Neural crest cell (in vitro differentiated cells): ENCODE measurements around the gene DIP2C. TPM values are rescaled to one million over a fixed set of nuclear protein-coding genes. Genes with fewer than 3 reads are reported as not detected.

ENCODE experiments used
- DNase-seq: peaks from one replicate; pipeline ENCODE4 v3.0.0; 2021; ENCODE audit warnings: low read depth, mixed read lengths, low spot score
- H3K27ac Mint-ChIP-seq: one replicate; pipeline ENCODE4 v1.8.0; 2021; ENCODE audit warnings: mild to moderate bottlenecking, mixed read lengths; ENCODE audit not compliant: unreplicated experiment
- H3K27me3 Mint-ChIP-seq: 2 replicates; pipeline ENCODE4 v1.8.0; 2021; ENCODE audit warnings: low read depth, mild to moderate bottlenecking, mixed read lengths
- H3K36me3 Mint-ChIP-seq: 2 replicates; pipeline ENCODE4 v1.8.0; 2021; ENCODE audit warnings: low read depth, mild to moderate bottlenecking, mixed read lengths
- H3K4me1 Mint-ChIP-seq: 2 replicates; pipeline ENCODE4 v1.8.0; 2021; ENCODE audit warnings: mixed read lengths
- H3K4me3 Mint-ChIP-seq: one replicate; pipeline ENCODE4 v1.8.0; 2021; ENCODE audit warnings: mild to moderate bottlenecking, mixed read lengths
- H3K9me3 Mint-ChIP-seq: 2 replicates; pipeline ENCODE4 v1.8.0; 2021; ENCODE audit warnings: mixed read lengths
- total RNA-seq: library from RNA; stranded (reverse); gene quantifications from 2 replicates; pipeline ENCODE4 v1.2.1, GENCODE V29; 2021
- TF ChIP-seq, protein P1 (sequence below): fragments of 200-600 bp; sonication (generic); conservative IDR thresholded peaks from 2 replicates; pipeline ENCODE4 v1.5.0; 2021; ENCODE audit warnings: antibody characterized with exemption, mild to moderate bottlenecking

DIP2C gene
- total RNA-seq, 1 donor from 2014 or later, result 21.7 TPM

DNA sequence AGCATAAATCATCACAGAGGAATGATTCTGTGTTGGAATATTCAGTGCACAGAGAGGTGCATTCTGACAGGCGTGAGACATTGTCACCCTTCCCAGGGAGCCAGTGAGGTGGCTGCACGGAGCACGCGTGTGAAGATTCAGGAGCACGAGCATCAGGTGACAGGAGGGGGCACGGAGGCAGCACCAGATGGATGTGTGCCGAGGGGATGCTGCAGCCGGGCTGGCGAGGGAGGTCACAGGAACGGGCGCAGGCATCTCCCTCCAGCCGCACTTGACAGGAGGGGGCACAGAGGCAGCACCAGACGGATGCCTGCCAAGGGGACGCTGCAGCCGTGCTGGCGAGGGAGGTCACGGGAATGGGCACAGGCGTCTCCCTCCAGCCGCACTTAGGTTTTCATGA, 66.5 kb downstream of the DIP2C start:
- no peak for DNase-seq
- TF ChIP-seq, protein P1, sequence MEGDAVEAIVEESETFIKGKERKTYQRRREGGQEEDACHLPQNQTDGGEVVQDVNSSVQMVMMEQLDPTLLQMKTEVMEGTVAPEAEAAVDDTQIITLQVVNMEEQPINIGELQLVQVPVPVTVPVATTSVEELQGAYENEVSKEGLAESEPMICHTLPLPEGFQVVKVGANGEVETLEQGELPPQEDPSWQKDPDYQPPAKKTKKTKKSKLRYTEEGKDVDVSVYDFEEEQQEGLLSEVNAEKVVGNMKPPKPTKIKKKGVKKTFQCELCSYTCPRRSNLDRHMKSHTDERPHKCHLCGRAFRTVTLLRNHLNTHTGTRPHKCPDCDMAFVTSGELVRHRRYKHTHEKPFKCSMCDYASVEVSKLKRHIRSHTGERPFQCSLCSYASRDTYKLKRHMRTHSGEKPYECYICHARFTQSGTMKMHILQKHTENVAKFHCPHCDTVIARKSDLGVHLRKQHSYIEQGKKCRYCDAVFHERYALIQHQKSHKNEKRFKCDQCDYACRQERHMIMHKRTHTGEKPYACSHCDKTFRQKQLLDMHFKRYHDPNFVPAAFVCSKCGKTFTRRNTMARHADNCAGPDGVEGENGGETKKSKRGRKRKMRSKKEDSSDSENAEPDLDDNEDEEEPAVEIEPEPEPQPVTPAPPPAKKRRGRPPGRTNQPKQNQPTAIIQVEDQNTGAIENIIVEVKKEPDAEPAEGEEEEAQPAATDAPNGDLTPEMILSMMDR, result no peak
- no peaks in the 10 kb centered on the region for H3K9me3 Mint-ChIP-seq
- peaks cover 60% of the 10 kb centered on the region for H3K4me1 Mint-ChIP-seq
- peaks cover 2% of the 10 kb centered on the region for H3K36me3 Mint-ChIP-seq
- no peaks in the 10 kb centered on the region for H3K27me3 Mint-ChIP-seq
- no peak overlapping the region for H3K4me3 Mint-ChIP-seq
- no peak overlapping the region for H3K27ac Mint-ChIP-seq

DNA sequence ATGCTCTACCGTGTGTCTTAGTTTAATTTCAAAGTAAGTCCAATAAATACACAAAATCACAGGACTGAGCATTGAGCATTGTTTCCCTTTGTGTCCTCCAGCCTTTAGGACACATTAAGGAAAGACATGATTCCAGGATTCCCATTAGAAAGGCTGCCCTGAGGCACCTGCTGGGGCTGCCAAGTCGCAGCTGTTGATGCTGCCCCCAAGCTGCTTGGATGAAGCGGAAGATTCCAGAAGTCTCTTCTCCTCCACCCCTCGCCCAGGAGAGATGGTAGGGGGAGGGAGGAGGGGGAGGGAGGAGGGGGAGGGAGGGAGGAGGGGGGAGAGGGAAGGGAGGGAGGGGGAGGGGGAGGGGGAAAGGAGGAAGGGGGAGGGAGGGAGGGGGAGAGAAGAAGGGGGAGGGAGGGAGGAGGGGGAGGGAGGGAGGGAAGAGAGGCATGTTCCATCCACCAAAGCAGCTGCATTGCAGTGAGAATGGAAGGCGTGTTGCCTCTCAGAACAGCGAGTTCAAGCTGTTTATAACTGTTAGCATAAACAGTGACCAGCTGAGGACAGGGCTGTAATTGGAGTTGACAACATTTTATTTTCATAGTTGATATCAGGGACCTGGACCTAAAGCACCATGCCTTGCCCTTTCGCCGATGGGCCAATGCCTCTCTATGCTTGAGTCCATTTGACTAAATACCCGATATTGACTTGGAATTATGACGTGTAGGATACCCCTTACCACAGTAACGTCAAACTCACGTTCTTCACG, 67.3 kb downstream of the DIP2C start:
- Mint-ChIP-seq H3K27ac (no peak overlapping the region), H3K36me3 (no peaks in the 10 kb centered on the region), H3K4me3 (no peak overlapping the region)

DNA sequence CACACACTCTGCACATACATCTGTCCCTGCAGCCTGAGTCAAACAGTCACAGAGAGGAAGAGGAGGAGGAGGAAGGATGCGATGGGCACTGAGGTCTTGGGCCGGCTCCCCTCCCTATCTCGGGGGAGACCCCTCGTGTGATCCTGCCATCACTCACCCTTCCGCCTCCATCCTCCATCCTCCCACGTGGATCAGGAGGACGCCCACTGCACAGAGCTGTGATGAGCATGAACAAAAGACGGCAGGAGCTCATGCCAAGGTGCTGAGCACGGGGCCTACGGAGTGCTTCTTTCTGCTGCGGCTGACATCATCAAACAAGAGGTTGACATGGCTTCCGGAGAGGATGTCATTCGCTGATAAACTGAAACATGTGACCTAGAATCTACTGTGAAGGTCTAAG, 68.0 kb downstream of the DIP2C start:
- TF ChIP-seq, protein P1, result no peak
- no peaks in the 10 kb centered on the region for H3K27me3 Mint-ChIP-seq
- no peak overlapping the region for H3K4me3 Mint-ChIP-seq
- peaks cover 57% of the 10 kb centered on the region for H3K4me1 Mint-ChIP-seq
- H3K36me3 Mint-ChIP-seq, result no peaks in the 10 kb centered on the region
- H3K9me3 Mint-ChIP-seq, result no peaks in the 10 kb centered on the region
- DNase-seq, result no peak
- no peak overlapping the region for H3K27ac Mint-ChIP-seq

More for the DNA sequence above, 67.3 kb downstream of the DIP2C start:
- Mint-ChIP-seq H3K9me3 (no peaks in the 10 kb centered on the region), H3K4me1 (peaks cover 61% of the 10 kb centered on the region), H3K27me3 (no peaks in the 10 kb centered on the region)
- no peak for DNase-seq
- TF ChIP-seq, protein P1, result no peak

DNA sequence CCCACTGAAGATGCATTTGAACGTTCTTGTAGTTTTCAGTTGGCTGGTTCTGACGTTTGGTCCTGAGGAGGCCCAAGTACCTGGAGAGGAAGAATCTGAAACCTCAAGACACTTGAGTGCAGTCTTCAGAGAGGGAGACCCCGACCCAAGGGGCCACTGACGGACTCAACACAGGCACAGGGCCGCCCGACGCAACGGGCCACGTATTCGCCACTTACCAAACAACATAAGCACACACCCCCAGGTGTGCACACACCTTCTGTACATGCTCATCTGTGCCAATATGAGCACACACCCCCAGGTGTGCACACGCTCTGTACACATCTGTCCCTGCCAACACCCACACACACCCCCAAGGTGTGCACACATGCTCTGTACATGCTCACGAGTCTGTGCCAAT, 68.5 kb downstream of the DIP2C start:
- H3K4me1 Mint-ChIP-seq, result peaks cover 59% of the 10 kb centered on the region
- no peak overlapping the region for H3K27ac Mint-ChIP-seq
- H3K36me3 Mint-ChIP-seq, result no peaks in the 10 kb centered on the region
- DNase-seq, result no peak
- no peak overlapping the region for H3K4me3 Mint-ChIP-seq
- no peaks in the 10 kb centered on the region for H3K9me3 Mint-ChIP-seq
- H3K27me3 Mint-ChIP-seq, result no peaks in the 10 kb centered on the region
- TF ChIP-seq, protein P1, result no peak

DNA sequence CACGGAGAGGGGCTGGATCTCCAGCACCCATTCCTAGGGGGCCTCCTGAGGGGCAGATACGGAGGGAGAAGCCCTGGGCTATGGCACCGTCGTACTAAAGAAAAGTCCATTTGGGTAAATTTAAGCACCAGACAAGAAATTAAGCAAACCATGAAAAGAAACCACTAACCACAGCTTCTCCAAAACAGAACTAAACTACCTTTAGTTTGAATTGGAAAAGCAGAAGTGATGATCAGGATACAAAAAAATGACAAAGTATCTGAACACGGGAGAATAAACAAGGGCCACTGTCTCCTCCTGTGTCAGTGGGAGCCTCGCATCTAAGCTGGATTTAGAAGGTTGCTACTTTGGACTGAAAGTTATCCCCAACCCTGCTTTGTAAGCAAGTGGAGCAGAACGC, 69.1 kb downstream of the DIP2C start:
- Mint-ChIP-seq H3K27me3 (no peaks in the 10 kb centered on the region), H3K27ac (no peak overlapping the region), H3K36me3 (no peaks in the 10 kb centered on the region), H3K9me3 (no peaks in the 10 kb centered on the region), H3K4me3 (no peak overlapping the region), H3K4me1 (peaks cover 59% of the 10 kb centered on the region)
- no peak for DNase-seq
- TF ChIP-seq, protein P1, result no peak
